K562 (cell line): Measurements from ENCODE around the gene PYCR2. TPM values are rescaled to one million over a fixed set of nuclear protein-coding genes. Genes with fewer than 3 reads are reported as not detected.
A peak's percentile ranks its signal among the peaks of the same experiment; 100 is the strongest.

Experiments
- ATAC-seq: fragments of 200-7000 bp; cut with Tn5 transposase; 3 replicates; pipeline ENCODE4 v1.9.1; 2020; ENCODE audit warnings: moderate library complexity
- BruUV-seq: library from RNA; stranded (reverse); fragments of 400-500 nt; replicated peaks from 2 replicates; lab custom pipeline; 2021; lab: Mats Ljungman, UMichigan
- CTCF ChIA-PET: fragments of 300-600 bp; formaldehyde crosslinking; extraction: SDS; loops from one replicate; lab custom pipeline; 2021; ENCODE audit warnings: low intra/inter-chr PET ratio; lab: Yijun Ruan, JAX
- POLR2A ChIA-PET: fragments of 300-600, 350-650 bp; sonication (Branson Sonifier 250); formaldehyde crosslinking; extraction: SDS; loops from one replicate; lab custom pipeline; 2021; ENCODE audit warnings: antibody characterized with exemption, inconsistent platforms; lab: Yijun Ruan, JAX
- DNase-seq, 4 experiments: peaks; one replicate each; pipeline versions ENCODE4 v3.0.0 to v3.0.0-alpha.2; 2011 to 2018; ENCODE audit warnings: low spot score in 3 of 4, mixed read lengths in 3 of 4; ENCODE audit errors: extremely low read depth in 1 of 4
- FAIRE-seq: peaks from 2 replicates; lab custom pipeline; 2011; peaks lifted over from hg19 to GRCh38; lab: Jason Lieb, UNC
- H2AFZ ChIP-seq: 2 replicates; pipeline ENCODE4 v1.6.0; 2011; ENCODE audit warnings: low read depth, low read length, control low read depth, inconsistent platforms
- H3K27ac ChIP-seq: fragments of 200-600 bp; 3 replicates; pipeline ENCODE4 v1.8.0; 2011; ENCODE audit warnings: low read depth, mild to moderate bottlenecking, control low read depth, inconsistent platforms, low read length, moderate library complexity, mixed read lengths; ENCODE audit errors: extremely low read depth
- H3K27me3 ChIP-seq, 2 experiments: fragments of 300-600 bp in 1 of 2; 2 replicates in 1 of 2; 3 replicates in 1 of 2; pipeline versions ENCODE4 v1.6.0 to v1.8.0; 2011; ENCODE audit warnings: inconsistent platforms in 2 of 2, low read length in 2 of 2, mild to moderate bottlenecking in 1 of 2, mixed read lengths in 1 of 2, moderate library complexity in 1 of 2; ENCODE audit not compliant: control insufficient read depth in 2 of 2, insufficient read depth in 2 of 2
- H3K36me3 ChIP-seq: fragments of 300-600 bp; 3 replicates; pipeline ENCODE4 v1.8.0; 2011; ENCODE audit warnings: mild to moderate bottlenecking, low read length, inconsistent platforms; ENCODE audit not compliant: control insufficient read depth, insufficient read depth
- H3K4me1 ChIP-seq, 2 experiments: fragments of 200-600 bp in 1 of 2; replicated peaks in 1 of 2; 2 replicates in 1 of 2; 3 replicates in 1 of 2; pipeline versions ENCODE4 v1.5.1 to v1.8.0; 2011; ENCODE audit warnings: inconsistent platforms in 2 of 2, low read length in 2 of 2, mild to moderate bottlenecking in 1 of 2, mixed read lengths in 1 of 2, moderate library complexity in 1 of 2; ENCODE audit not compliant: control insufficient read depth in 2 of 2, insufficient read depth in 2 of 2
- H3K4me2 ChIP-seq: 2 replicates; pipeline ENCODE4 v1.6.1; 2011; ENCODE audit warnings: low read length, control low read depth, inconsistent platforms, mixed read lengths; ENCODE audit not compliant: insufficient read depth
- H3K4me3 ChIP-seq: fragments of 200-600 bp; sonication (generic), shearing (Covaris generic); 2 replicates; pipeline ENCODE4 v1.5.1; 2016; ENCODE audit warnings: control low read depth, inconsistent platforms
- H3K79me2 ChIP-seq: fragments of 200-600 bp; 3 replicates; pipeline ENCODE4 v1.8.0; 2011; ENCODE audit warnings: low read length, inconsistent platforms; ENCODE audit not compliant: control insufficient read depth, insufficient read depth
- H3K9ac ChIP-seq, 2 experiments: 2 replicates each; pipeline versions ENCODE4 v1.6.0 to v1.6.1; 2011; ENCODE audit warnings: low read depth in 2 of 2, low read length in 2 of 2, control low read depth in 1 of 2, inconsistent platforms in 1 of 2, mild to moderate bottlenecking in 1 of 2, mixed read lengths in 1 of 2; ENCODE audit not compliant: insufficient read depth in 1 of 2
- H3K9me1 ChIP-seq: one replicate; pipeline ENCODE4 v1.6.0; 2011; ENCODE audit warnings: inconsistent platforms, mild to moderate bottlenecking, low read length, moderate library complexity; ENCODE audit not compliant: control insufficient read depth, insufficient read depth
- H3K9me3 ChIP-seq: replicated peaks from 2 replicates; pipeline ENCODE4 v1.5.1; 2011; ENCODE audit warnings: low read depth, low read length, inconsistent platforms; ENCODE audit not compliant: control insufficient read depth, insufficient read depth
- H4K20me1 ChIP-seq: replicated peaks from 2 replicates; pipeline ENCODE4 v1.6.1; 2011; ENCODE audit warnings: low read length, inconsistent platforms, mixed read lengths; ENCODE audit not compliant: control insufficient read depth, insufficient read depth
- CBX2 ChIP-seq: fragments of 200-600 bp; sonication (generic); IDR thresholded peaks from one replicate; pipeline ENCODE4 v1.6.1; 2012; ENCODE audit warnings: mild to moderate bottlenecking, low read length, inconsistent platforms; ENCODE audit not compliant: insufficient read depth, poor library complexity, severe bottlenecking
- GTF2E2 ChIP-seq: fragments of 200-800 bp; sonication (Bioruptor generic); IDR thresholded peaks from 2 replicates; pipeline ENCODE4 v1.6.1; 2016; ENCODE audit warnings: missing genetic modification characterization, missing compliant biosample characterization
- MAZ ChIP-seq, 2 experiments: fragments of 450-650 bp in 1 of 2; sonication (generic) in 1 of 2; formaldehyde crosslinking; IDR thresholded peaks in 1 of 2; conservative IDR thresholded peaks in 1 of 2; 2 replicates each; pipeline versions ENCODE4 v1.4.0 to v1.5.0; 2020; ENCODE audit warnings: mild to moderate bottlenecking in 1 of 2, missing genetic modification reagents in 1 of 2
- SAFB2 ChIP-seq: fragments of 200-400 bp; formaldehyde crosslinking; IDR thresholded peaks from 2 replicates; pipeline ENCODE4 v1.6.1; 2018; ENCODE audit warnings: borderline replicate concordance, low read length, low read depth, moderate library complexity; ENCODE audit not compliant: severe bottlenecking
- TOE1 ChIP-seq, 2 experiments: fragments of 450-650 bp in 1 of 2; sonication (generic) in 1 of 2; formaldehyde crosslinking in 1 of 2; IDR thresholded peaks; 2 replicates each; pipeline versions ENCODE4 v1.7.1 to v1.8.0; 2016 to 2022; ENCODE audit warnings: borderline replicate concordance in 2 of 2, mild to moderate bottlenecking in 2 of 2, antibody characterized with exemption in 1 of 2, inconsistent platforms in 1 of 2, low read depth in 1 of 2, missing genetic modification reagents in 1 of 2, moderate library complexity in 1 of 2
- ZNF12 ChIP-seq: sonication (generic); formaldehyde crosslinking; IDR thresholded peaks from 2 replicates; pipeline ENCODE4 v1.4.0; 2020; ENCODE audit warnings: mild to moderate bottlenecking, missing genetic modification reagents
- ZNF280B ChIP-seq: fragments of 250-450 bp; sonication (Bioruptor Pico); IDR thresholded peaks from 2 replicates; pipeline ENCODE4 v1.5.1; 2021; ENCODE audit warnings: mild to moderate bottlenecking
- ZNF668 ChIP-seq: fragments of 250-450 bp; sonication (Bioruptor Pico); IDR thresholded peaks from 2 replicates; pipeline ENCODE4 v1.8.0; 2022; ENCODE audit warnings: mild to moderate bottlenecking, inconsistent platforms
- ZNF695 ChIP-seq: fragments of 450-650 bp; formaldehyde crosslinking; IDR thresholded peaks from 2 replicates; pipeline ENCODE4 v1.4.0; 2020; ENCODE audit warnings: mild to moderate bottlenecking, moderate library complexity
- ZNF699 ChIP-seq: fragments of 250-450 bp; sonication (Bioruptor Pico); IDR thresholded peaks from 2 replicates; pipeline ENCODE4 v1.8.0; 2021; ENCODE audit warnings: mild to moderate bottlenecking, moderate library complexity; ENCODE audit not compliant: insufficient replicate concordance
- ZNF717 ChIP-seq: fragments of 250-450 bp; sonication (Bioruptor Pico); IDR thresholded peaks from 2 replicates; pipeline ENCODE4 v1.5.0; 2021
- ZZZ3 ChIP-seq: fragments of 450-650 bp; IDR thresholded peaks from 2 replicates; pipeline ENCODE4 v1.6.1; 2016; ENCODE audit warnings: antibody characterized with exemption, mild to moderate bottlenecking, moderate library complexity
- WGBS: fragments of 100-300 bp; shearing (Covaris generic); methylation state at CpG from one replicate; pipeline ENCODE4 v1.1.6; 2016; ENCODE audit warnings: low coverage, mixed read lengths; ENCODE audit not compliant: insufficient coverage; ENCODE audit errors: missing lambda C conversion rate; 5-methylcytosine and 5-hydroxymethylcytosine counted together
- in situ Hi-C: fragments of 300-500 bp; cut with MboI; formaldehyde crosslinking; loops from 4 replicates; pipeline ENCODE4 v1.15.0; 2018; ENCODE audit warnings: inconsistent platforms, mixed read lengths
- intact Hi-C: fragments of 100-400 bp; cut with micrococcal nuclease; formaldehyde crosslinking; loops from 2 replicates; pipeline ENCODE4 v1.14.2; 2022
- polyA plus RNA-seq, 8 experiments: library from polyadenylated mRNA; depleted of rRNA in 4 of 8; stranded (reverse) in 5 of 8; unstranded in 3 of 8; fragments of >200 nt; fragmentation: Nextera tagmentation in 2 of 8; fragmentation: Illumina TruSeq in 1 of 8; extraction: Ambion mirVana in 2 of 8; extraction: Trizol in 1 of 8; gene quantifications; 2 replicates each; pipeline versions ENCODE4 v1.2.1 to v1.2.3, GENCODE V29; 2011 to 2014; ENCODE audit warnings: inconsistent platforms in 1 of 8, missing spikeins in 1 of 8
- total RNA-seq, 7 experiments: library from RNA; depleted of rRNA in 6 of 7; stranded (reverse); fragments of >200 nt in 6 of 7; fragmentation: Illumina TruSeq in 2 of 7; extraction: Trizol in 2 of 7; gene quantifications; 2 replicates each; pipeline versions ENCODE4 v1.2.1 to v1.2.3, GENCODE V29; 2011 to 2021; ENCODE audit warnings: low replicate concordance in 1 of 7

PYCR2 gene
- total and polyA plus RNA-seq, 9 of the 15 experiments (the other 6 are each of a cell fraction or from before 2014, with no cell fraction given), result 5.5 to 219 (median 127) TPM

DNA sequence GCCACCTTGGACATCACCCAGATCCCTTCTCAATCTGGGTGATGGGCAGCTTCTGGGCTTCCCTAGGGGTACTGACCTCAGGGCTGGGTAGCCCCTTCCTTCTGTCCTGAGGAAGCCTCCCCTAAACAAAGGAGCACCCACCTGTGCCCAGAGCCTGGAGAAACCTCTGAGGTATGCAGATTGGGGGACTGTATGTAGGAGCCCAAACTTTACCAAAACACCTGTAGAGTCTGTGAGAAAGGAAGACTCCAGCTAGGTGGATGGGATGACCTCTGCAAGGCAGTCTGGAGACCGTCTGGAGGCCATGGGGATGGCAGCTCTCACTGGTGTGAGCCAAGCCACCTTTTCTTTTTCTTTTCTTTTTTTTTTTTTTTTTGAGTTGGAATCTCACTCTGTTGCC, 30.7 kb upstream of the PYCR2 start:
- TF ChIP-seq ZNF280B (CRISPR knock-in tag) (no peak), ZNF12 (CRISPR knock-in tag) (no peak), ZNF699 (CRISPR knock-in tag) (no peak), CBX2 (no peak), ZNF717 (CRISPR knock-in tag) (no peak), ZZZ3 (no peak), MAZ (CRISPR knock-in tag; conservative IDR thresholded peaks at IDR 0.05 in 1 of 2, IDR thresholded peaks at IDR 0.05 in 1 of 2) (no peak), SAFB2 (no peak), TOE1 (IDR thresholded peaks at IDR 0.05; ENCODE audit: borderline replicate concordance) (no peak), TOE1 (CRISPR knock-in tag; IDR thresholded peaks at IDR 0.05; ENCODE audit: borderline replicate concordance, low read depth) (no peak), ZNF668 (no peak), ZNF695 (CRISPR knock-in tag) (no peak), GTF2E2 (no peak)
- TF ChIP-seq, all 486 proteins: peak for 0
- Histone ChIP-seq H3K9ac (no peak overlapping the region), H3K9me3 (no peaks in the 10 kb centered on the region), H4K20me1 (no peaks in the 10 kb centered on the region), H3K36me3 (no peaks in the 10 kb centered on the region), H3K4me1 (peaks cover 12 to 13% of the 10 kb centered on the region in 2 experiments; a peak in 4 of 5 replicates), H3K27ac (no peak overlapping the region), H3K79me2 (no peaks in the 10 kb centered on the region), H2AFZ (no peak overlapping the region), H3K9me1 (no peaks in the 10 kb centered on the region), H3K4me3 (no peak overlapping the region), H3K27me3 (no peaks in the 10 kb centered on the region), H3K4me2 (no peak overlapping the region)
- CTCF ChIA-PET, result interaction anchor here (0.6 kb wide), 1 partner anchor 477 kb away, joined by 6 read pairs; no protein-coding TSS in a partner anchor
- POLR2A ChIA-PET, result interaction anchor here (1.2 kb wide), 2 partner anchors 9 to 115 kb away, joined by 3 to 4 read pairs; no protein-coding TSS in a partner anchor
- DNase-seq (peak in 1 of 4 experiments; percentile 14), FAIRE-seq (no peak), ATAC-seq (no peak)
- in situ Hi-C loops (loop anchor here (5.0 kb wide), 1 partner anchor 77 kb away; no protein-coding TSS in a partner anchor), intact Hi-C loops (no loop called here)
- BruUV-seq, result no TSS peak
- whole genome bisulfite sequencing, result 33% methylated on average over 1 of the region's 1 CpG
